Testis (tissue), 3 donors: ENCODE measurements around the gene POLDIP2. TPM values are rescaled to one million over a fixed set of nuclear protein-coding genes. Genes with fewer than 3 reads are reported as not detected.

Experiments
- DNase-seq: peaks from one replicate; pipeline ENCODE4 v3.0.0-alpha.2; 2019
- H3K27ac ChIP-seq, 2 donors: fragments of 200-600 bp; sonication (generic); one replicate each; pipeline ENCODE4 v1.5.1; 2019
- H3K27me3 ChIP-seq: fragments of 200-600 bp; sonication (generic); one replicate; pipeline ENCODE4 v1.5.1; 2019
- H3K36me3 ChIP-seq: fragments of 200-600 bp; sonication (generic); one replicate; pipeline ENCODE4 v1.5.1; 2017; ENCODE audit warnings: low read depth; ENCODE audit errors: missing control alignments
- H3K4me1 ChIP-seq: fragments of 200-600 bp; sonication (generic); one replicate; pipeline ENCODE4 v1.5.1; 2019
- H3K4me3 ChIP-seq, 2 donors: fragments of 200-600 bp; sonication (generic); one replicate each; pipeline ENCODE4 v1.5.1; 2017 to 2019
- H3K9me3 ChIP-seq: fragments of 200-600 bp; sonication (generic); one replicate; pipeline ENCODE4 v1.5.1; 2017
- POLR2A ChIP-seq: fragments of 450-650 bp; IDR thresholded peaks from one replicate; pipeline ENCODE4 v1.6.1; 2017; ENCODE audit warnings: antibody characterized with exemption, mild to moderate bottlenecking, moderate library complexity
- WGBS, 2 donors: methylation state at CpG; one replicate each; pipeline ENCODE4 v1.1.5; 2018; 5-methylcytosine and 5-hydroxymethylcytosine counted together
- intact Hi-C: fragments of 100-400 bp; cut with DNase I; formaldehyde crosslinking; loops from one replicate; pipeline ENCODE4 v1.15.1; 2023; ENCODE audit warnings: low total_unique reads
- polyA plus RNA-seq: library from polyadenylated mRNA; stranded (reverse); fragments of 350-450 nt; fragmentation: Illumina TruSeq; extraction: RNeasy Lipid Tissue Mini Kit (QIAGEN cat#74804); gene quantifications from one replicate; pipeline ENCODE4 v1.2.3, GENCODE V29; 2014; ENCODE audit warnings: low read depth, low replicate concordance; ENCODE audit not compliant: insufficient read depth
- total RNA-seq, 2 donors: library from RNA; depleted of rRNA; stranded (reverse); fragments of >200 nt; gene quantifications; one replicate each; pipeline ENCODE4 v1.2.3, GENCODE V29; 2016
- TF ChIP-seq, protein P1 (sequence below), 3 experiments: fragments of 450-650 bp in 2 of 3; fragments of 200-600 bp in 1 of 3; sonication (generic) in 1 of 3; IDR thresholded peaks; one replicate each; pipeline ENCODE4 v1.5.1; 2016 to 2019; ENCODE audit warnings: antibody characterized with exemption in 3 of 3, mild to moderate bottlenecking in 2 of 3, moderate library complexity in 1 of 3

POLDIP2 gene
- total and polyA plus RNA-seq, 3 donors from 2014 or later: 139 to 154 (median 143) TPM

DNA sequence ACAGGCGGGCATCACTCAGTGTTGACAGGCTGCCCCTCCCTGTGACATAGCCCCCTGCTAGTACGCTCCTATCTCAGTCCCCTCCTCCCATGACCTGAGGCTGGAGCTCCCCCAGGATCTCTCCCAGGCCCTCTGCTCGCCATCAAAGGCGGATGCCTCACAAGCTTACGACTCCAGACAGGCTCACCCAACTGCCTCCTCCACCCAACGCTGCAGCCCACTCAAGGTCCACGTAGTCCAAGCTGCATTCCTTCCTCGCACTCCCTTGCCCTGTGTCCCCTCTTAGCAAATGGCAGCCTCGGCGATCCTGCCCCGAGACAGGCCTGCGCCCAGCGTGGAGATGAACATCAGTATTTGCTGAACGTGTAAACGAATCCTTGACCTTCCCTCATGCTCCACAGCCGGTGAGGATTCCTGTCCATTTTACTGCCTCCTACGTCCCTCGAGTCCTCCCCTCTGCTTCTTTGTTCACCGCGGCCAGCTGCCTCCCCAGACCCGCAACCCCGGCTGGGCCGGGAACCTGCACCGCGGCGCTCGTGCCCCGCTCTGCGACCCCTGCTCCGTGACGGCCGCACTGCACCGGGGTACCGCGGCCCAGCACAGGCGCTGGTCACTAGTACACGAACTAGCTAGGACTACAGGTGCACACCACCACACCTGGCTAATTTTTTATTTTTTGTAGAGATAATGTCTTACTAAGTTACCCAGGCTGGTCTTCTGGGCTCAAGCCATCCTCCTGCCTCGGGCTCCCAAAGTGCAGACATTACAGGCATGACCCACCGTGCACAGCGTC is 39.2 kb downstream of the POLDIP2 start:
- no peaks in the 10 kb centered on the region for H3K36me3 ChIP-seq
- no peaks in the 10 kb centered on the region for H3K9me3 ChIP-seq
- no peak for TF ChIP-seq POLR2A
- TF ChIP-seq, protein P1, sequence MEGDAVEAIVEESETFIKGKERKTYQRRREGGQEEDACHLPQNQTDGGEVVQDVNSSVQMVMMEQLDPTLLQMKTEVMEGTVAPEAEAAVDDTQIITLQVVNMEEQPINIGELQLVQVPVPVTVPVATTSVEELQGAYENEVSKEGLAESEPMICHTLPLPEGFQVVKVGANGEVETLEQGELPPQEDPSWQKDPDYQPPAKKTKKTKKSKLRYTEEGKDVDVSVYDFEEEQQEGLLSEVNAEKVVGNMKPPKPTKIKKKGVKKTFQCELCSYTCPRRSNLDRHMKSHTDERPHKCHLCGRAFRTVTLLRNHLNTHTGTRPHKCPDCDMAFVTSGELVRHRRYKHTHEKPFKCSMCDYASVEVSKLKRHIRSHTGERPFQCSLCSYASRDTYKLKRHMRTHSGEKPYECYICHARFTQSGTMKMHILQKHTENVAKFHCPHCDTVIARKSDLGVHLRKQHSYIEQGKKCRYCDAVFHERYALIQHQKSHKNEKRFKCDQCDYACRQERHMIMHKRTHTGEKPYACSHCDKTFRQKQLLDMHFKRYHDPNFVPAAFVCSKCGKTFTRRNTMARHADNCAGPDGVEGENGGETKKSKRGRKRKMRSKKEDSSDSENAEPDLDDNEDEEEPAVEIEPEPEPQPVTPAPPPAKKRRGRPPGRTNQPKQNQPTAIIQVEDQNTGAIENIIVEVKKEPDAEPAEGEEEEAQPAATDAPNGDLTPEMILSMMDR (IDR thresholded peaks at IDR 0.05): no peak
- no peaks in the 10 kb centered on the region for H3K27me3 ChIP-seq
- no peak for DNase-seq
- peak overlapping the region; percentile 76 for H3K4me3 ChIP-seq
- peak overlapping the region; percentile 71 to 92 for H3K27ac ChIP-seq
- intact Hi-C loops: no loop called here
- WGBS, 2 donors: 12 to 13% methylated on average over 26 to 40 of the region's 40 CpGs
- H3K4me1 ChIP-seq: peaks cover 29% of the 10 kb centered on the region

DNA sequence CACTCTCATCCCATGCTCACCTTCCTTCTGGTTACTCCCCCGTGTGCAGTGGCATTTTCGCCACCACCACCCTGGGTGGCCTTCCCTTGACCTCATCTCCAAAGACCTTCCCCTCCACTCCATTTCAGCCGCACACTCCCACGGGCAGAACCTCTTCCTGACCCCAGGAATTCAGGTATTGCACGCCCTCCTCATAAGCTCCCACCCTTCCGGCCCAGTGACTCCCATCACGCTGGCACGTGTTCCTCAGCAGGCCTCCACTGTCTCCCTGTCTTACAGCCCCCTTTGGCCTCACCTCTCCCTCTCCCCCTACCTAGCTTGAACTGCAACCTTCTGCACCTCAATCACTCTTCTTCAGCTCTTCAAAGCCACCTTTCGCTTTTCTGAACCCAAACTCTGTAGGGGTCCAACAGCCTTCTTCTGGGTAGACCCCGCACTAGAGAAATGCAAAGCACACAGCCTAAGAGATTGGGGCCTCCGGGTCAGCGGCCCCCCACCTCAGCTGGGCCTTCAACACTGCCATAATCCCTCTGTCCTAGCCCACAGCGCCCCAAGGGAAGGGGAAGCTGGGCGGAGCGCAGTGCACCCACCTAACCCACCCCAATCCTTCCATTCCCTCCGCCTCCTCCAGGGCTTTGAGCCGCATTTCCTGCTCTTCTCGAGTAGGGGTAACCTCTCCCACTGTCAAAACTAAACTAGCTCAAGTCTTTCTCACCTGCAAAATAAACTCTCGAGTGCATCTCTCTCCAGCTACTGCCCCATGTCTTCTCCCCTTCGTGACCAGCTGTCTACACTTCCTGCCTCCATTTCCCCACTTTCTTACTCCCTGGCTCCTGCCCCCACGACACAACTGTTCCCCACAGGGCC is 40.0 kb downstream of the POLDIP2 start:
- Histone ChIP-seq H3K4me3 (peak overlapping the region in 1 of 2 donors; percentile 76), H3K27ac (peak overlapping the region; percentile 26 to 92), H3K36me3 (no peaks in the 10 kb centered on the region), H3K9me3 (no peaks in the 10 kb centered on the region), H3K27me3 (no peaks in the 10 kb centered on the region), H3K4me1 (peaks cover 29% of the 10 kb centered on the region)
- intact Hi-C loops: no loop called here
- TF ChIP-seq, protein P1 (IDR thresholded peaks at IDR 0.05): no peak
- no peak for TF ChIP-seq POLR2A
- 49 to 53% methylated on average over 21 of the region's 21 CpGs for WGBS, 2 donors
- DNase-seq: peak; percentile 20

DNA sequence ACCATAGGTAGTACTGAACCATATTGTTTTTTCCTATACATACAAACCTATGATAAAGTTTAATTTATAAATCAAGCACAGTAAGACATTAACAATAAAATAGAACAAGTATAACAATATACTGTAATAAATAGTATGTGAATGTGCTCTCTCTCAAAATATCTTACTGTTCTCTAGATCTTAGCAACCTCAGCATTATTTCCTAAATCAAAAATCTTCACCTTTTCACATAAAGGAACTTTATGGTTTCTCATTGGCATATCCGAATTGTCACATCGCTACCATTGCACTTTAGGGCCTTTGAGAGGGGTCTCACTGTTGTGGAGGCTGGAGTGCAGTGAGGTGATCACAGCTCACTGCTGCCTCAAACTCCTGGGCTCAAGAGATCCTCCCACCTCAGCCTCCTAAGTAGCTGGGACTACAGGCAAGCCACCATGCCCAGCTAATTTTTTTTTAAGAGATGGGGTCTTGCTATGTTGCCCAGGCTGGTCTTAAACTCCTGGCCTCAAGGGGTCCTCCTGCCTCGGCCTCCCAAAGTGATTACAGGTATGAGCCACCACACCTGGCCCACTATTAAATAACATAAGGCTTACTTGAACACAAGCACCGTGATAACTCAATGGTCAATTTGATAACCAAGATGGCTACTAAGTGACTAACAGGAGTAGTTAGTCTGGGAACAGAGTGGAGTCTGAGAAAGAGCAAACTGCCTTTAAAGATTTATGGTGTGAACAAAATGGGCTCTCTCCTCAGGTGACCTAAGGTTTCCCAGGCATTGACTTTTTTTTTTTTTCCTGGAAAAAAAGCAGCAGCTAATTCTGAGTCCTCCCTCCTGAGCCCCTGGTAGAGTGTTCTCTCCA is 41.3 kb downstream of the POLDIP2 start:
- peaks cover 29% of the 10 kb centered on the region for H3K4me1 ChIP-seq
- TF ChIP-seq POLR2A: no peak
- TF ChIP-seq, protein P1 (IDR thresholded peaks at IDR 0.05): no peak
- H3K9me3 ChIP-seq: no peaks in the 10 kb centered on the region
- WGBS, 2 donors: 83 to 87% methylated on average over 4 of the region's 4 CpGs
- H3K27ac ChIP-seq: peak overlapping the region in 1 of 2 donors; percentile 92
- peak; percentile 12 for DNase-seq
- H3K4me3 ChIP-seq: no peak overlapping the region
- no peaks in the 10 kb centered on the region for H3K36me3 ChIP-seq
- intact Hi-C loops: no loop called here
- no peaks in the 10 kb centered on the region for H3K27me3 ChIP-seq

DNA sequence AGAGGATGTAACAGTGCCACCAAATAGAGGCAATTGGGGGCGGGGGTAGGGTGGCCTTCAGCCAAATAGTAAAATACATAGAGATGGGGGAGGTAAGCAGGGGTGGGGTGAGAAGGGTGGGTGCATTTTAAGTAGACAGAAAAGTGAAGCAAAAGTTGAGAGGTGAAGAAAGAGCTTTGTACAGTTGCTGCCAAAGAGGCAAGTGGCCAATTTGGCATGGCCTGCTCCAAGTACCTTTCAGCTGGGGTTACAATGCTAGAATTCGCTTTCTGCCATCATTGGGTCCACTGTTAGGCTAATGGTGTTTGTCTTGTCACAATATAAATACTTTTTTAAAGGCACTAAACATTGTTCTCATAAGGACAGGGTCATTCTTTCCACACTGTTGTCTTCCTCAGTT is 43.5 kb downstream of the POLDIP2 start:
- no peaks in the 10 kb centered on the region for H3K27me3 ChIP-seq
- H3K9me3 ChIP-seq: no peaks in the 10 kb centered on the region
- H3K4me3 ChIP-seq: no peak overlapping the region
- WGBS, 2 donors: 87 to 91% methylated on average over 2 of the region's 2 CpGs
- no peak for DNase-seq
- TF ChIP-seq, protein P1 (IDR thresholded peaks at IDR 0.05): no peak
- no peak for TF ChIP-seq POLR2A
- H3K27ac ChIP-seq: no peak overlapping the region
- intact Hi-C loops: no loop called here
- H3K4me1 ChIP-seq: peaks cover 18% of the 10 kb centered on the region
- no peaks in the 10 kb centered on the region for H3K36me3 ChIP-seq
